ENCODE measurements around the gene C1QTNF1. TPM values are rescaled to one million over a fixed set of nuclear protein-coding genes. Genes with fewer than 3 reads are reported as not detected.

The C1QTNF1 gene
- total RNA-seq, 4 donors from 2014 or later = 15.7 to 38.1 (median 23.5) TPM

DNA sequence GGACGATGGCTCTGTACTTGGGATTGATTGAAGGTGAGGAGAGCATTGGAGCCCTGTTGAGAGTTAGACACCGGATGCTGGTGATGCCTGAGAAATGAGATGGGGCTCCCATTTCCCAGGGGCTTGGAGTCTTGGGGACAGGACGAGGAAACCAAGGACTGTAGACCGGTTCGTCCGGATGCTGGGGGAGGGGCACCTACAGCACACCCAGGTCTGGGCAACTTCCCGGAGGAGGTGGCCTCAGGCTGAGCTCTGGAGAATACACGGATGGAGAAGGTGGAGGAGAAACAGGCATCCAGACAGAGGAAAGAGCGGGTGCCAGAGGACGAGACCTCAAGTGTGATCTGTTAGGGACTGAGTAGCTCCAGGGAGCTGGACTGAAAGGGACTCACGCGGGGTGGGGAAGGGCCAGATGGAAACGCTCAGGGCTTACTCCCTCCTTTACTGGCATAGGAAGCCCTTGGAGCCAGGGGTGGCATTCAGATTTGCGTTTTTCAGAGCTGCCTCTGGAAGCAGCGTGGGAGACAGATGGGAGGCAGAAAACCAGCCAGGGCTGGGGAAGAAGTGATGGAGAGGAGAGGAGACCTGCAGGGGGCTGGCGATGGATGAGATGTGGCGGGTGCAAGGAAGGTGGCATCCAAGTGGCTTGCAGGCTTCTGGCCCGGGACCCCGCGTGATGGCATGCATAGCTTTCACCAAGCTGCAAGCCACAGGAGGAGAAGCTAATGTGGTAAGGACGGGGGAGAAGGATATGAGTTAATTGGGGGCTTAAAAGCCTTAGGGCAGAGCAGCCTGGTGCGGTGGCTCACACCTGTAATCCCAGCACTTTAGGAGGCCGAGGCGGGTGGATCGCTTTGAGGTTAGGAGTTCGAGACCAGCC, 8.3 kb downstream of the C1QTNF1 start:
- Histone ChIP-seq H3K27ac (no peak overlapping the region), H3K27me3 (no peaks in the 10 kb centered on the region), H3K4me1 (peaks cover 85% of the 10 kb centered on the region), H3K36me3 (no peaks in the 10 kb centered on the region), H3K9me3 (no peaks in the 10 kb centered on the region), H3K4me3 (no peak overlapping the region)
- peak in 1 of 2 donors; percentile 61 for DNase-seq (ENCODE audit: low spot score in 2 of 2)
- 65% methylated on average over 26 of the region's 26 CpGs for WGBS
- TF ChIP-seq POLR2AphosphoS5 (IDR thresholded peaks at IDR 0.05) (no peak), EP300 (IDR thresholded peaks at IDR 0.05) (no peak), POLR2A (IDR thresholded peaks at IDR 0.05) (no peak)
- TF ChIP-seq, protein P1, sequence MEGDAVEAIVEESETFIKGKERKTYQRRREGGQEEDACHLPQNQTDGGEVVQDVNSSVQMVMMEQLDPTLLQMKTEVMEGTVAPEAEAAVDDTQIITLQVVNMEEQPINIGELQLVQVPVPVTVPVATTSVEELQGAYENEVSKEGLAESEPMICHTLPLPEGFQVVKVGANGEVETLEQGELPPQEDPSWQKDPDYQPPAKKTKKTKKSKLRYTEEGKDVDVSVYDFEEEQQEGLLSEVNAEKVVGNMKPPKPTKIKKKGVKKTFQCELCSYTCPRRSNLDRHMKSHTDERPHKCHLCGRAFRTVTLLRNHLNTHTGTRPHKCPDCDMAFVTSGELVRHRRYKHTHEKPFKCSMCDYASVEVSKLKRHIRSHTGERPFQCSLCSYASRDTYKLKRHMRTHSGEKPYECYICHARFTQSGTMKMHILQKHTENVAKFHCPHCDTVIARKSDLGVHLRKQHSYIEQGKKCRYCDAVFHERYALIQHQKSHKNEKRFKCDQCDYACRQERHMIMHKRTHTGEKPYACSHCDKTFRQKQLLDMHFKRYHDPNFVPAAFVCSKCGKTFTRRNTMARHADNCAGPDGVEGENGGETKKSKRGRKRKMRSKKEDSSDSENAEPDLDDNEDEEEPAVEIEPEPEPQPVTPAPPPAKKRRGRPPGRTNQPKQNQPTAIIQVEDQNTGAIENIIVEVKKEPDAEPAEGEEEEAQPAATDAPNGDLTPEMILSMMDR (IDR thresholded peaks at IDR 0.05) = no peak

DNA sequence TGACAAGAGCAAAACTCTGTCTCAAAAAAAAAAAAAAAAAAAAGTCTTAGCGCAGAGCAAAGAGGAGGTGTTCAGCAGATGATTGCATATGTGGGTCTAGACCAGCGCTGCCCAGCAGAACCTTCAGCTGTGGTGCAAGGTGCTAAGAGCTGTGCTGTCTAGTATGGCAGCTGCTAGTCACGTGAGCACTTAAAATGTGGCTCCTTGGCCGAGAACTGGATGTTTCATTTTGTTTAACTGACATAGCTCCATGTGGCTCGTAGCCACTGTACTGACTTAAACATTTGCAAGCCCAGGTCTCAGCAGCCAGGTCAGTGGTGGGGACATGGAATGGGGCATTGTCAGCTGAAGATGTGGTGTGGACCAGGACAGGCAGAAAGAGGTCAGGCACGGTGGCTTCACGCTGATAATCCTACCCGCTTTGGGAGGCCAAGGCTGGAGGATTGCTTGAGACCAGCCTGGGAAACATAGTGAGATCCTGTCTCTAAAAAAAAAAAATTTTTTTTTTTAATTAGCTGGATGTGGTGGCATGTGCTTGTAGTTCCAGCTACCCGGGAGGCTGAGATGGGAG, 9.2 kb downstream of the C1QTNF1 start:
- Histone ChIP-seq H3K4me3 (no peak overlapping the region), H3K9me3 (no peaks in the 10 kb centered on the region), H3K27me3 (no peaks in the 10 kb centered on the region), H3K36me3 (no peaks in the 10 kb centered on the region), H3K27ac (peak overlapping the region; percentile 75), H3K4me1 (peaks cover 84% of the 10 kb centered on the region)
- no peak for DNase-seq (ENCODE audit: low spot score in 2 of 2)
- TF ChIP-seq, protein P1 (IDR thresholded peaks at IDR 0.05) = no peak
- no peak for TF ChIP-seq POLR2AphosphoS5 (IDR thresholded peaks at IDR 0.05)
- TF ChIP-seq EP300 (IDR thresholded peaks at IDR 0.05) = no peak
- TF ChIP-seq POLR2A (IDR thresholded peaks at IDR 0.05) = no peak
- 71% methylated on average over 9 of the region's 9 CpGs for WGBS

DNA sequence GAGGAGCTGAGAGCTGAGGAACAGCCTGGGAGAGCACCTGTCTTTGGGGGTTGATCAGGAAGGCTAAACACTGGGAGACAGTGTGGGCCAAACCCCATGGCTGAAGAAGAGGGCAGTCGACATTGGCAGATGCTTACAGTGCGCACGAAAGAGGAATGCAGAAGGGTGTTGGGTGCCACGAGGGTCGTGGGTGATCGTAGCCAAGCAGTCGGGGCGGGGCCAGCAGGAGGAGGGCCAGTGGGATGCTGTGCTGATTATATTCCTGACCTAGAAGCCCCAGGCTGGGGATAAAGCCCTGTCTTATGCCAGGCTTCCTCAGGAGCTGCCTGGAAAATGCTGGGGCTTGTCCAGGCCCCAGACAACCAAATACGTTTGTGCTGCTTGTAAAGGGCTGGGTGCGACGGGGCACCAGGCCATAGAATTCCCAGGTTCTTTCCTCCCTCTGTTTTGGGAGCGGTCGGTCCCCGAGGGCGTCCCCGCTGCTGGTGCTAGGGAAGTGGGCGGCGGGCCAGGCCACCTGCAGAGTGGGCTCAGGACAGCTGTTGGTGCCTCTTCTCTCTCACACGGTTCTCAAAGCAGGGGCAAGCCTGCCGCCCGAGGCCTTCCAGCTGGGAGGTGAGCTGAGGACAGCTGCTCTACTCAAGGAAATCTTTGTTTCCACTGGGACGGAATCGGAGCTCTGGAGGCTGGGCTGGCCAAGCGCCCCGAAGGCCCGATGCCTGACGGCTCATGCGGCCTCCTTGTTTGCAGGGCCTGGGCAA, 10.0 kb downstream of the C1QTNF1 start:
- Histone ChIP-seq H3K4me1 (peaks cover 85% of the 10 kb centered on the region), H3K36me3 (no peaks in the 10 kb centered on the region), H3K9me3 (no peaks in the 10 kb centered on the region), H3K27me3 (no peaks in the 10 kb centered on the region), H3K27ac (peak overlapping the region; percentile 75), H3K4me3 (no peak overlapping the region)
- peak in 1 of 2 donors; percentile 64 for DNase-seq (ENCODE audit: low spot score in 2 of 2)
- TF ChIP-seq POLR2A (IDR thresholded peaks at IDR 0.05) (no peak), POLR2AphosphoS5 (IDR thresholded peaks at IDR 0.05) (peak in 1 of 3 donors; percentile 37), EP300 (IDR thresholded peaks at IDR 0.05) (no peak)
- WGBS = 22% methylated on average over 23 of the region's 28 CpGs

DNA sequence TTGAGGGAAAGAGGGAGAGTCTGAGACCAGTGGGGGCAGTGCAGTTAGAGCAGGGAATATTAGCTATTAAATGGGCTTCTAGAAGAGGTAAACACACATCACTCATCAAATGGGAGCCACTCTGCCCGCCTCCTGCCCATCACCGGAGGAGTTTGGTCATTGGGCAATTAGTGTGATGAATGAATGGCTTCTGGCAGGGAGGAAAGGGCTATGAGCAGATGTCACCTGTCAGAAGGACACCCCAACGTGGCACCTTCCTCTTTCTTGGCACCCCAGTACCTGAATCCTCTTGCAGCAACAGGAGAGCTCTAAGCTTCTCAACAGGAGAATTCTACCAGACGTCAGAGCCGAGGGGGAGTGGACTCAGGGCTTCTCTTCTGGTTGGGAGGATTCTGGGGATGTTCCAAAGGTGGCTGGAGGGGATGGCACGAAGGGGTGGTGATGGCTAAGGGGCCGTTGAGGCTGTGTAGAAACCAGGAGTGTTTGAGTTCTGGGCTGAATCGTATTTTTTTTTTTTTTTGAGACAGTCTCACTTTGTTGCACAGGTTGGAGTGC, 11.0 kb downstream of the C1QTNF1 start:
- H3K4me3 ChIP-seq = no peak overlapping the region
- H3K27ac ChIP-seq = no peak overlapping the region
- no peaks in the 10 kb centered on the region for H3K9me3 ChIP-seq
- TF ChIP-seq POLR2AphosphoS5 (IDR thresholded peaks at IDR 0.05) (no peak), POLR2A (IDR thresholded peaks at IDR 0.05) (no peak), EP300 (IDR thresholded peaks at IDR 0.05) (no peak)
- TF ChIP-seq, protein P1 (IDR thresholded peaks at IDR 0.05) = no peak
- no peaks in the 10 kb centered on the region for H3K27me3 ChIP-seq
- H3K36me3 ChIP-seq = no peaks in the 10 kb centered on the region
- 90% methylated on average over 7 of the region's 8 CpGs for WGBS
- peak in 1 of 2 donors; percentile 53 for DNase-seq (ENCODE audit: low spot score in 2 of 2)
- H3K4me1 ChIP-seq = peaks cover 77% of the 10 kb centered on the region

DNA sequence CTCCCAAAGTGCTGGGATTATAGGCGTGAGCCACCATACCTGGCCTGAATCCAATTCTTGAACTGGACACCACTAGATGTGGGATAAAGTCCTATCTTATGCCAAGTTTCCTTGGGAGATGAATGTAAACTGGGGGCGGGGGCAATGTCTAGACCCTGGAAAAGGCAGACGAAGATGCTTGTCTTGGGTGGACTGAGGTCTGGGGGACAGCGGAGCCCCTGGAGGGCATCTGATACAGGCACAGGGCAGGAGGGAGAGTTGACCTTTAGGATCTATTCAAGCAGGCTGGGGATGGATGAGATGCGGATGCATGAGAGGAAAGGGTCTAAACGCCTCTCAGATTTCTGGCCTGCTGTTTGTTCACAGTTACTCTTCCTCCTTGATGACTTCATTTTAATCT, 11.7 kb downstream of the C1QTNF1 start:
- no peak overlapping the region for H3K4me3 ChIP-seq
- no peak overlapping the region for H3K27ac ChIP-seq
- peak in 1 of 2 donors; percentile 29 for DNase-seq (ENCODE audit: low spot score in 2 of 2)
- H3K27me3 ChIP-seq = no peaks in the 10 kb centered on the region
- no peak for TF ChIP-seq POLR2AphosphoS5 (IDR thresholded peaks at IDR 0.05)
- no peak for TF ChIP-seq POLR2A (IDR thresholded peaks at IDR 0.05)
- H3K4me1 ChIP-seq = peaks cover 73% of the 10 kb centered on the region
- H3K36me3 ChIP-seq = no peaks in the 10 kb centered on the region
- 95% methylated on average over 6 of the region's 6 CpGs for WGBS
- no peaks in the 10 kb centered on the region for H3K9me3 ChIP-seq

Data from suprapubic skin (tissue), 4 donors.